Cardiac muscle cell (in vitro differentiated cells and primary cell): ENCODE measurements around the gene CTSW. TPM values are rescaled to one million over a fixed set of nuclear protein-coding genes. Genes with fewer than 3 reads are reported as not detected.

Experiments
- DNase-seq, 2 donors: peaks; one replicate each; pipeline versions ENCODE4 v3.0.0 to v3.0.0-alpha.2; 2010 to 2017; ENCODE audit warnings: low read depth in 1 of 2, low spot score in 1 of 2
- H3K27ac ChIP-seq: fragments of 200-600 bp; sonication (generic); 2 replicates; pipeline ENCODE4 v1.5.1; 2016
- H3K27me3 ChIP-seq: fragments of 200-600 bp; sonication (generic); 2 replicates; pipeline ENCODE4 v1.6.0; 2016; ENCODE audit warnings: control low read depth
- H3K36me3 ChIP-seq: fragments of 200-600 bp; sonication (generic); 2 replicates; pipeline ENCODE4 v1.5.1; 2016; ENCODE audit warnings: control low read depth
- H3K4me1 ChIP-seq: fragments of 200-600 bp; sonication (generic); 2 replicates; pipeline ENCODE4 v1.8.1; 2017; ENCODE audit warnings: low read depth, mild to moderate bottlenecking, mixed run types
- H3K4me3 ChIP-seq: fragments of 200-600 bp; sonication (generic); 2 replicates; pipeline ENCODE4 v1.5.1; 2016; ENCODE audit warnings: mild to moderate bottlenecking
- H3K9me3 ChIP-seq: fragments of 200-600 bp; sonication (generic); 2 replicates; pipeline ENCODE4 v1.5.1; 2017; ENCODE audit warnings: low read depth, mild to moderate bottlenecking, control low read depth
- CTCF ChIP-seq: IDR thresholded peaks from 2 replicates; pipeline ENCODE4 v1.5.1; 2012; ENCODE audit warnings: low read depth, mild to moderate bottlenecking, low read length
- polyA plus RNA-seq: library from polyadenylated mRNA; unstranded; fragments of >200 nt; fragmentation: Nextera tagmentation; extraction: Ambion mirVana; gene quantifications from 2 replicates; pipeline ENCODE4 v1.2.1, GENCODE V29; 2016
- total RNA-seq: library from RNA; depleted of rRNA; stranded (reverse); fragments of >200 nt; gene quantifications from 2 replicates; pipeline ENCODE4 v1.2.3, GENCODE V29; 2016

Gene CTSW
- total and polyA plus RNA-seq, 2 experiments from 2014 or later: 0.60 TPM; not detected in 1

GRCh38 chr11:65915101-65915820, 35.6 kb downstream of the CTSW start:
- DNase-seq: no peak
- no peak for TF ChIP-seq CTCF
- Histone ChIP-seq H3K27ac (peak overlapping the region; percentile 10), H3K4me1 (peaks cover 4% of the 10 kb centered on the region), H3K9me3 (no peaks in the 10 kb centered on the region), H3K36me3 (no peaks in the 10 kb centered on the region), H3K4me3 (no peak overlapping the region), H3K27me3 (no peaks in the 10 kb centered on the region)

DNA sequence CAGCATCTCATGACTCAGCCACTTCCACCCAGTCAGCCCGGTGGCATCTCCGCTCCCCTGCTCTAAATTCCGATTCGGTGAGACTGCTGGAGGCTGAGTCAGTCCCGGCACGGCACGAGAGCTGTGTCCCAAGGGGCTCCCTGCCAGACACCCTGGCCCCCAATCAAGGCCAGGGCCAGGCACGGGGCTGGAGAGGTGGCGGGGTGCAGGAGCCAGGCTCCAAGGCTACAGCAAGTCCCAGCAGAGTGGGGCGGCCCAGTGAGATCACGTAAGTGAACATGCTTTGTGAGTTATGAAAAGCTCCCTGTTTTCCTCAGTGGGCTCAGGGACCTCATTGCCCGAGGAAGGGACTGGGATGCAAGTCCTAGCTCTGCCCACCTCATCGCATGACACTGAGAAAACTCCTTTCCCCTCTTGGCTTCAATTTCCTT, 36.2 kb downstream of the CTSW start:
- no peaks in the 10 kb centered on the region for H3K36me3 ChIP-seq
- TF ChIP-seq CTCF: no peak
- H3K27ac ChIP-seq: peak overlapping the region; percentile 10
- no peak overlapping the region for H3K4me3 ChIP-seq
- H3K4me1 ChIP-seq: peaks cover 4% of the 10 kb centered on the region
- H3K27me3 ChIP-seq: no peaks in the 10 kb centered on the region
- peak in 1 of 2 donors; percentile 96 for DNase-seq
- no peaks in the 10 kb centered on the region for H3K9me3 ChIP-seq

- no peak for DNase-seq
- no peak overlapping the region for H3K27ac ChIP-seq
- H3K36me3 ChIP-seq: peaks cover 3% of the 10 kb centered on the region
- TF ChIP-seq CTCF: no peak
- H3K4me3 ChIP-seq: no peak overlapping the region
- H3K4me1 ChIP-seq: peaks cover 4% of the 10 kb centered on the region
- H3K27me3 ChIP-seq: no peaks in the 10 kb centered on the region
- no peaks in the 10 kb centered on the region for H3K9me3 ChIP-seq
Observed at GRCh38 chr11:65916391-65916790, 36.8 kb downstream of the CTSW start.

DNA sequence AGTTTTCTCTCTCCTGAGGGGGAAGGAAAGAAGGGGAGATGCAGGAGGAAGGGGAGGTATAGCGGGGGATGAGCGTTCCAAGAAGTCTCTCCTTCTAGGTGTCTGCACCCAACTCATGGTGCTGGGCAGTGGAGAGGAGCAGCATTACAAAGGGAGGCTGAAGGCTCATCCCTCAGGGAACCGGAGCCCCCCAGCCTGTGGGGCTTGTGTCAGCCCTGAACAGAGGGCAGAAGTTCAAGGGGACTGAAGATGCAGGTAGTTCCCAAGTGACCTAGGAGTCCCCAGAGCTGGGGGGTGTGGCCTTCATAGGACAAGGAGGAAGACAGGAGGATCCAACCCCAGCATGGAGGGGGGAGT, 37.4 kb downstream of the CTSW start:
- Histone ChIP-seq H3K27me3 (no peaks in the 10 kb centered on the region), H3K9me3 (no peaks in the 10 kb centered on the region), H3K36me3 (peaks cover 3% of the 10 kb centered on the region), H3K27ac (no peak overlapping the region), H3K4me1 (peaks cover 4% of the 10 kb centered on the region), H3K4me3 (no peak overlapping the region)
- no peak for DNase-seq
- no peak for TF ChIP-seq CTCF

DNA sequence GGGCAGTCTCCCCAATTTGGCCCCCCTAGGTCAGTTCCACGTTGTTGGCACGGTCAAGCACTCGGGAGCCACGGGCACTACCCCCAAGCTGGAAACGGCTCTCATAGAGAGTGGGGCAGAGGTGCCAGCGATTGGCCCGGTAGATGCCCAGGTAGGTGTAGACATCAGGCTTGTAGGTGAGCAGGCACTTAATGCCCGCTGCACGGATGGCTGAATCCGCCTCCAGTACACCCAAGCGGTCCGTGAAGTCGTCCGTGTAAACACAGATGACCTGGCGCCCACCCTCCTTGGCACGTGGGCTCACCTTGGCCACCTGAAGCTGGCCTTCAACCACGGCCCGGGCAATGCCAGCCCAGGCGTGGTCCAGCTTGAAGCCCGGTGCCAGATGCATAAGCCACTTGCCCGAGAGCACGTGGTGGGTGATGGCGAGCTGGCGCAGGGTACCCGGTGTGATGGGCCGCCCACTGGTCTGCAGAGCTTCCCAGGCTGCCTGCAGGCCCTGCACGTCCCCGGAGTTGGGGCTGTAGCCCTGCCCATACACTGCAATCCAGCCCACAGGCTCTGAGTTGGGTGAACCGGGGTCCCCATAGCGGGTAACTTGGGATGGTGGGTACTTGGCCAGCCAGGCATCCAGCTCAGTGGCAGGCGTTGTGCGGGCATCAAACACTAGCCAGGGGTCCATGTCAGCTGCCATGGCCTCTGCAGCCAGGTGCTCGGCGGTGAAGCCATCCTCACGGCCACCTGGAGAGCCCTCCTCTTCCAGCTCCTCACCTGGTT, 38.0 kb downstream of the CTSW start:
- Histone ChIP-seq H3K9me3 (no peaks in the 10 kb centered on the region), H3K36me3 (peaks cover 3% of the 10 kb centered on the region), H3K27me3 (no peaks in the 10 kb centered on the region), H3K27ac (no peak overlapping the region), H3K4me1 (peaks cover 4% of the 10 kb centered on the region), H3K4me3 (peak overlapping the region; percentile 73)
- no peak for TF ChIP-seq CTCF
- DNase-seq: no peak
